NCI-H748 treated with DMSO at 0.1 percent for 48 hours (cell line): ENCODE results near the gene GAPDHS.

Experiments
- DNase-seq: peaks from one replicate; lab custom pipeline; 2025; lab: John Stamatoyannopoulos, UW

The GAPDHS gene

GRCh38 chr19:35539850-35540249 is 6.6 kb downstream of the GAPDHS start:
- no peak for DNase-seq

- DNase-seq, result no peak
Observed at GRCh38 chr19:35540356-35540927, 7.2 kb downstream of the GAPDHS start.

GRCh38 chr19:35542209-35542608 is 9.0 kb downstream of the GAPDHS start:
- no peak for DNase-seq

GRCh38 chr19:35543280-35544109 is 10.2 kb downstream of the GAPDHS start:
- no peak for DNase-seq

- DNase-seq, result no peak
Observed at GRCh38 chr19:35544110-35544802, 11.0 kb downstream of the GAPDHS start.

- peak; percentile 83 for DNase-seq
Observed at GRCh38 chr19:35545001-35545854, 12.0 kb downstream of the GAPDHS start, which contains the start of gene TMEM147. TSS of gene TMEM147 (plus strand) at chr19:35545626. CDS start at chr19:35545740, 114 bp downstream.

GRCh38 chr19:35545855-35546381 is 12.7 kb downstream of the GAPDHS start:
- DNase-seq, result no peak

GRCh38 chr19:35546532-35546931 is 13.3 kb downstream of the GAPDHS start:
- DNase-seq, result no peak

GRCh38 chr19:35549174-35549788 is 16.0 kb downstream of the GAPDHS start:
- DNase-seq, result peak; percentile 73

GRCh38 chr19:35549879-35550523 is 16.7 kb downstream of the GAPDHS start:
- DNase-seq, result no peak

- DNase-seq, result no peak
Observed at GRCh38 chr19:35551091-35551810, 18.0 kb downstream of the GAPDHS start.

- no peak for DNase-seq
Observed at GRCh38 chr19:35552534-35553384, 19.5 kb downstream of the GAPDHS start.

- no peak for DNase-seq
Observed at GRCh38 chr19:35553385-35554000, 20.2 kb downstream of the GAPDHS start.

GRCh38 chr19:35554076-35554475 is 20.8 kb downstream of the GAPDHS start:
- DNase-seq, result no peak

- peak; percentile 27 for DNase-seq
Observed at GRCh38 chr19:35555301-35556005, 22.2 kb downstream of the GAPDHS start.

GRCh38 chr19:35556025-35556590 is 22.9 kb downstream of the GAPDHS start:
- DNase-seq, result no peak

- no peak for DNase-seq
Observed at GRCh38 chr19:35556846-35557538, 23.7 kb downstream of the GAPDHS start.
